IMR-90 (cell line): Measurements from ENCODE around the gene ANTXR1.

ENCODE experiments used
- POLR2A ChIP-seq: IDR thresholded peaks from 2 replicates; pipeline ENCODE4 v1.6.1; 2012; ENCODE audit warnings: mild to moderate bottlenecking, low read depth, low read length
- RFX5 ChIP-seq: IDR thresholded peaks from 2 replicates; pipeline ENCODE4 v1.8.0; 2012; ENCODE audit warnings: low read depth, mild to moderate bottlenecking, low read length, moderate library complexity
- TF ChIP-seq, protein P1 (sequence below): conservative IDR thresholded peaks from 2 replicates; pipeline ENCODE4 v1.5.1; 2012; ENCODE audit warnings: mild to moderate bottlenecking, low read depth, low read length, improper control_type of control experiment

DNA sequence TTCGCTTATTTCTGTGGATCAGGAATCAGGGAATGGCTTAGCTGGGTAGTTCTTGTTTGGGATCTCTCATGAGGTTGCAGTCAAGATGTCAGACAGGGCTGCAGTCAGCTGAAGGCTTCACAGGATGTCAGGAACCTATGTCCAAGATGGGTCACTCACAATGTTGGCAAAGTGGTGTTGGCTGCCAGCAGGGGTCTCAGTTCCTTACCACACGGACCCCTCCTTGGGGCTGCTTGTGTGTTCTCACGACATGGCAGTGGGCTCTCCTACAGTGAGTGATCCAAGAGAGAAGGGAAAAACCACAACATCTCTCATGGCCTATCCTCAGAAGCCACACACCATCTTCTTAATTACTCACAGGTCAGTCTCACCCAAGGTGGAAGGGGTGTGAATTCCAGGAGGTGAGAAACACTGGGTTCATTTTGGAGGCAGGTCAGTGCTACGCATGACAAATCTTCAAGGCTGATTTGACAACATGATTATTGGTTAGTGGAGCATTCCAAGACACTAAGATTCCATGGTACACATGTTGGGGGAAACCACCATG, 1.3 kb upstream of the ANTXR1 start:
- TF ChIP-seq, protein P1, sequence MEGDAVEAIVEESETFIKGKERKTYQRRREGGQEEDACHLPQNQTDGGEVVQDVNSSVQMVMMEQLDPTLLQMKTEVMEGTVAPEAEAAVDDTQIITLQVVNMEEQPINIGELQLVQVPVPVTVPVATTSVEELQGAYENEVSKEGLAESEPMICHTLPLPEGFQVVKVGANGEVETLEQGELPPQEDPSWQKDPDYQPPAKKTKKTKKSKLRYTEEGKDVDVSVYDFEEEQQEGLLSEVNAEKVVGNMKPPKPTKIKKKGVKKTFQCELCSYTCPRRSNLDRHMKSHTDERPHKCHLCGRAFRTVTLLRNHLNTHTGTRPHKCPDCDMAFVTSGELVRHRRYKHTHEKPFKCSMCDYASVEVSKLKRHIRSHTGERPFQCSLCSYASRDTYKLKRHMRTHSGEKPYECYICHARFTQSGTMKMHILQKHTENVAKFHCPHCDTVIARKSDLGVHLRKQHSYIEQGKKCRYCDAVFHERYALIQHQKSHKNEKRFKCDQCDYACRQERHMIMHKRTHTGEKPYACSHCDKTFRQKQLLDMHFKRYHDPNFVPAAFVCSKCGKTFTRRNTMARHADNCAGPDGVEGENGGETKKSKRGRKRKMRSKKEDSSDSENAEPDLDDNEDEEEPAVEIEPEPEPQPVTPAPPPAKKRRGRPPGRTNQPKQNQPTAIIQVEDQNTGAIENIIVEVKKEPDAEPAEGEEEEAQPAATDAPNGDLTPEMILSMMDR = no peak
- no peak for TF ChIP-seq POLR2A
- no peak for TF ChIP-seq RFX5
